IPS DF 6.9 (cell line): ENCODE measurements around the gene CARMIL1.

ENCODE experiments used
- DNase-seq: peaks from one replicate; pipeline ENCODE4 v3.0.0-alpha.2; 2013; ENCODE audit warnings: low read depth, low spot score
- H3K27ac ChIP-seq: one replicate; pipeline ENCODE4 v1.5.1; 2013; ENCODE audit warnings: low read length, control low read depth
- H3K27me3 ChIP-seq: 2 replicates; pipeline ENCODE4 v1.6.1; 2013; ENCODE audit warnings: mild to moderate bottlenecking, low read length; ENCODE audit not compliant: control insufficient read depth, insufficient read depth
- H3K36me3 ChIP-seq: 2 replicates; pipeline ENCODE4 v1.6.1; 2013; ENCODE audit warnings: low read length; ENCODE audit not compliant: control insufficient read depth, insufficient read depth
- H3K4me1 ChIP-seq: 2 replicates; pipeline ENCODE4 v1.6.1; 2013; ENCODE audit warnings: low read length; ENCODE audit not compliant: control insufficient read depth, insufficient read depth
- H3K4me3 ChIP-seq: 2 replicates; pipeline ENCODE4 v1.5.1; 2013; ENCODE audit warnings: mild to moderate bottlenecking, low read length
- H3K9me3 ChIP-seq: 2 replicates; pipeline ENCODE4 v1.6.1; 2013; ENCODE audit warnings: low read length, inconsistent platforms; ENCODE audit not compliant: control insufficient read depth, insufficient read depth
- WGBS: extraction: QIAGEN DNeasy Blood & Tissue Kit; methylation state at CpG from one replicate; pipeline ENCODE4 v1.1.7; 2013; ENCODE audit warnings: mixed read lengths, missing lambda C conversion rate; ENCODE audit not compliant: insufficient read length, insufficient coverage; 5-methylcytosine and 5-hydroxymethylcytosine counted together

The CARMIL1 gene

DNA sequence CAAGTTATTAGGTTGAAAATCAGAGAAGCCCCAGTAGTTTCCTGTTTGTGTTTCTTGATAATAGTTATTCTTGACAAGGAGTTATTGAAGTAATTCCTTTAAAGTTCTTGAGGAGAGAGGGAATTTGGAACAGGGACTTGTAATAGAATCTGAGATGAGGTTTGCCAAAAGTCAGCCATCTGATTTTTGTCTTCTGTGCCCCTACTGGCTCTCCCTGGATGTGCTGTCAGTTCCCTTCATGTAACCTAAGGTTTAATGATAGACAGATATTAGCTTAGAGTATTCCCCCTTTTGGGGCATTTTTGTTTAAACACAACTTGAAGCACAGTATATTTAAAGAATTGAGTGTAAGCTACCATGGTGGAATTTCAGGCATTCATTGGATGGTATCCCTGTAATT lies 71.4 kb downstream of the CARMIL1 start:
- Histone ChIP-seq H3K4me3 (no peak overlapping the region), H3K9me3 (no peaks in the 10 kb centered on the region), H3K27ac (no peak overlapping the region), H3K4me1 (0 out of 2 replicates have a peak, but pooled peaks cover 1% of the 10 kb centered on the region), H3K27me3 (no peaks in the 10 kb centered on the region), H3K36me3 (no peaks in the 10 kb centered on the region)
- no peak for DNase-seq

DNA sequence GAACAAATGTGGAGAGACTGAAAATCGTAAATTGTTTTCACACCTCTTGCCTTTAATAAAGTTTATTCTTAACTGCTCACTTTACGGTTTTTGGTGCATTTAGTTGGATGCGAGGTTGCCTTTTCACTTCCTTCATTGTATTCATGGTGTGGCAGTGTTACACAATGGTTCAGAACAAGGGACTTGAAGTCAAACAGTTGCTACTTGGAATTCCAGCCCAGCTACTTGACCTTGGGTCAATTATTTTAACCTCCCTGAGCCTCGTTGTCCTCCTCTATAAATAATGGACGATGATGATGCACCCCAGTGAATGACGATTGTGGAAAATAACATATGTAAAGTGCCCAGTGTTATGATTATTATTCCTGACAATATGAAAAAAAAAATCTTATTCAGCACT lies 72.3 kb downstream of the CARMIL1 start:
- no peaks in the 10 kb centered on the region for H3K36me3 ChIP-seq
- WGBS: no CpG with 5 or more reads among the region's 6 CpGs
- H3K4me3 ChIP-seq: no peak overlapping the region
- no peak overlapping the region for H3K27ac ChIP-seq
- DNase-seq: no peak
- 0 out of 2 replicates have a peak, but pooled peaks cover 1% of the 10 kb centered on the region for H3K4me1 ChIP-seq
- no peaks in the 10 kb centered on the region for H3K9me3 ChIP-seq
- no peaks in the 10 kb centered on the region for H3K27me3 ChIP-seq

DNA sequence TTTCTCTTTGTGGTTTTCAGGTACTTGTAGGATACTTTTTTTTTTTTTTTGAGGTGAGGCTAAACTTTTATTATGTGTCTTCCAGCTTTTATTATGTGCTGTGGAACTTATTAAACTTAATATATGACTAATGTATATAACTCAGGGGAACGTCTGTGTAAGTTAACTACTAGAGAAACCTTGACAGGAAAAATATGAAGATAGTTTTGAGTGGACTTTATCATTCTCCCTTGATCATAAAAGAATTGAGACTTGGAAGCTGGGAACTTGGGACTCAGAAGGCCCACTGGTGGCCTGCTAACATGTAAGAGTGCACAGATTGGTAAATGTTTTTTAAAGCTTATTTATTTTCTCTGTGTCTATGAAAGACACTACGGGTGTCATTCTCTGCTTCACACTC lies 73.1 kb downstream of the CARMIL1 start:
- Histone ChIP-seq H3K9me3 (no peaks in the 10 kb centered on the region), H3K36me3 (no peaks in the 10 kb centered on the region), H3K4me1 (0 out of 2 replicates have a peak, but pooled peaks cover 1% of the 10 kb centered on the region), H3K4me3 (no peak overlapping the region), H3K27me3 (no peaks in the 10 kb centered on the region), H3K27ac (no peak overlapping the region)
- no CpG with 5 or more reads among the region's 2 CpGs for WGBS
- DNase-seq: no peak

DNA sequence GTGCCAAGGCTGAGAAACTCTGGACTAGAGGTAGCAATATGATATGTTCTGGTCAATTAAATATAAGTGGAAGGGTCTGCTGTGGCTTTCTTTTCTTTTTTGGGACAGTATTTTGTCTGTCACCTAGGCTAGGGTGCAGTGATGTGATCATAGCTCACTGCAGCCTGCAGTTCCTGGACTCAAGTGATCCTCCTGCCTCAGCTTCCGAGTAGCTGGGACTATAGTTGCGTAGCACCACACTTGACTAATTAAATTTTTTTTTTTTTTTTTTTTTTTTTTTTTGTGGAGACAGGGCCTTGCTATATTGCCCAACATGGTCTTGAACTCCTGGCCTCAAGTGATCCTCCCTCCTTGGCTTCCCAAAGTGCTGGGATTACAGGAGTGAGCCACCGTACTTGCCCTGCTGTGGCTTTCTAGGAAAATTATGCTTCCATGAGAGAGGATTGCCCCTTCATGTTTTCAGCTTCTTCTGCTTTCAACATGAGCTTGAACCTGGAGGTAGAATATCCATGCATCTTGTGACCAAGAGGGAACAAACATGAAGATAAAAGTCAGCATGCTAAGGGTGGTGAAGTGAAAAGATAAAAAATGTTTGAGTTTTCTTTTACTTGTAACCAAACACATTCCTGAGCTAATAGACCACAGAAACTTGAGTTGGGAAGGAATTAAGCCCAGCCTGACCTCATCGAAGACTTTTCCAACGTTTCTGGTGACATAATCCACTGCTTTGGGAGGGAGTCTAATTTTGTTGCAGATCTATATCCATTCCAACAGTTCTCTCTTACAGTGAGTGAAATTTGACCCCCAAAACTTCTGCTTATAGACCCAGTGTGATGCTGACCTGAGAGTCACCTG lies 75.1 kb downstream of the CARMIL1 start:
- Histone ChIP-seq H3K4me1 (0 out of 2 replicates have a peak, but pooled peaks cover 1% of the 10 kb centered on the region), H3K36me3 (no peaks in the 10 kb centered on the region), H3K27ac (no peak overlapping the region), H3K27me3 (no peaks in the 10 kb centered on the region), H3K4me3 (no peak overlapping the region), H3K9me3 (no peaks in the 10 kb centered on the region)
- WGBS: no CpG with 5 or more reads among the region's 5 CpGs
- DNase-seq: no peak

DNA sequence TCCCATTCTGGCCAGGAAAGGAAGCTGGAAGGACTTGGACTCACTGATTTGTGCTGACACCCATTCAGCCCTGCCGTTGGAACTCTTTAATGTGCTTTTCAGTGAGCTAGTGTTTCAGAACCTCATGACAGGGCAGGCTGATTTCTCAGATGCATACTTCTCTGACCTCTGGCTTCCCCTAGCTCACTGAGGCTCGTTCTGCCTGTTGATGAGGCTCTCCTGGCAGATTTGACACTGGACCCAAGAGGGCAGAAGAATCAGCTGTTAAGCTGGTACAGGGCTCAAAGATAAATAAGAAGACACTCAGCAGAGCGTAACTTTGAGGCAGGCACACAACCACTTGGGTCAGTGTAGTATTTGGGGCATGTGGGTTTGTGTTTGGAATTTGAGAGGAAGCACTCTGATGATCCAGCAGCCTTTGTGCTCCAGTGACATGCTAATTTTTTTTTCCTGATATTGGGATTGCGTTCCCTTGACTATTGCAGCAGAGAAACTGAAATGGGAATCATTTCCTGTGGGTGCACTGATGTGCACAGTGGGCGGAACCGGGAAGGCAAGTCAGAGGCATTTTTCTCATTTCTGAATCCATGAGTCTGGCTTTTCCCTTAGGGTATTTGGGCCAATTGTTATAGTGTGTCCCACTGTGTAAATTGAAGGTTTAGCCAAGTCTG lies 80.2 kb downstream of the CARMIL1 start:
- Histone ChIP-seq H3K4me1 (peaks cover 3% of the 10 kb centered on the region; the same call in 1 of the 2 replicates), H3K4me3 (no peak overlapping the region), H3K27me3 (no peaks in the 10 kb centered on the region), H3K9me3 (no peaks in the 10 kb centered on the region), H3K27ac (no peak overlapping the region), H3K36me3 (no peaks in the 10 kb centered on the region)
- WGBS: no CpG with 5 or more reads among the region's 6 CpGs
- DNase-seq: no peak

DNA sequence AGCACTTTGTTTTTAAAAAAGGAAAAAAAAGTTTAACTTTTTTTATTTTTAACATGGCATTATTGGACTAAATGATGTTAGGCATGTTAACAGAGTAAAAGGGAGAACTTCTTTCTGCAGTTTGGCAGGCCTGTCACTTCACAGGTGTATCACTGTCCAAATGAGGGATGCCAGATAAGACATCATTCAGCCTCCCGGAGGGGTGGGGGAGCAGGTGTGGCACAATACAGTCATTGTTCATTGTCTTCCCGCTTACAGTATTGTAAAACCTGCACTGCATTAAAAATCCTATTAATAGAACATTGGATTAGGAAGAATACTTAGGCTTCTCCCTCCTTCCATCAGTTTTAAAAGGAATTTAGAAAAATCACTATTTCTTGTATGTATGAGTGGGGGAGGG lies 80.7 kb downstream of the CARMIL1 start:
- Histone ChIP-seq H3K27ac (no peak overlapping the region), H3K27me3 (no peaks in the 10 kb centered on the region), H3K9me3 (no peaks in the 10 kb centered on the region), H3K4me3 (no peak overlapping the region), H3K4me1 (peaks cover 2% of the 10 kb centered on the region; the same call in 1 of the 2 replicates), H3K36me3 (no peaks in the 10 kb centered on the region)
- DNase-seq: no peak
- WGBS: no CpG with 5 or more reads among the region's 2 CpGs

DNA sequence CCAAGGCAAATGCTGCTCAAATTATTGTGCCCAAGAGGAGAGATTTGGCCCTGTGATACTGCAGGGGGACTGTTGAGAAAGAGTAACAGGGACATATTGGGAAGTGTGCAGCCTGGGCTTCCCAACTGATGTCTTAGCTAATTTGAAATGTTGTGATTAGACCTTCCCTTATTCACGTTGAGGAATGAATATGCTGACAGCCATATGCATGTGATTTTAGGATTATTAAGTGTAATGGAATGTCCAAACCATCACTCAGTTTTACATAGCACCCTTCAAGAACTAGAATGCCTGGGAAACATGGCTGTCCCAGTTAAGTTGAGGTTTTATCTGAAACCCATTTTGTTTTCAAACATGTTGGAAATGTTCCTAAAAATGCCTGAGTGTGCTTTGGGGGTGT lies 81.4 kb downstream of the CARMIL1 start:
- H3K27ac ChIP-seq: no peak overlapping the region
- no peak overlapping the region for H3K4me3 ChIP-seq

DNA sequence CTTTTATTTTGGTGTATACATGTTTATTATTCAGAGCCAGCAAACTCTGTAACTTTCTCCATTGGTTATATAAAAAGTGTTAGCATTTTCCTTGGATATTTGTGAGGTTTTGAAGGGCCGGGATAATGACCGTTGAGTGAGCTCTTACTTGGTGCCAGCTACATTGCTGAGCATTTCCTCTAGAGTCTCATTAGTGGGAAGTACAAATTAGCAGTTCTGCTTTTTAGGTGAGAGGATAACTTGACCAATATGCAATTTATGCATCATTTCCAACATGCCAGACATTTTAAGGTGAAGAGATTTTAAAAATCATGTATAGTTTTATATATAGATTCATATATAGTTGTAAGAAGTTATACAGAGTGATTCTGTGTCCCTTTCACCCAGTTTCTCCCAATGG lies 84.3 kb downstream of the CARMIL1 start:
- WGBS: no CpG with 5 or more reads among the region's 2 CpGs
- DNase-seq: no peak
- no peak overlapping the region for H3K27ac ChIP-seq
- peaks cover 5% of the 10 kb centered on the region for H3K4me1 ChIP-seq
- no peak overlapping the region for H3K4me3 ChIP-seq
- no peaks in the 10 kb centered on the region for H3K36me3 ChIP-seq
- H3K27me3 ChIP-seq: no peaks in the 10 kb centered on the region
- no peaks in the 10 kb centered on the region for H3K9me3 ChIP-seq

More for the DNA sequence above, 81.4 kb downstream of the CARMIL1 start:
- H3K36me3 ChIP-seq: no peaks in the 10 kb centered on the region
- DNase-seq: no peak
- WGBS: no CpG with 5 or more reads among the region's 1 CpG
- peaks cover 2% of the 10 kb centered on the region; the same call in 1 of the 2 replicates for H3K4me1 ChIP-seq
- no peaks in the 10 kb centered on the region for H3K9me3 ChIP-seq
- no peaks in the 10 kb centered on the region for H3K27me3 ChIP-seq

DNA sequence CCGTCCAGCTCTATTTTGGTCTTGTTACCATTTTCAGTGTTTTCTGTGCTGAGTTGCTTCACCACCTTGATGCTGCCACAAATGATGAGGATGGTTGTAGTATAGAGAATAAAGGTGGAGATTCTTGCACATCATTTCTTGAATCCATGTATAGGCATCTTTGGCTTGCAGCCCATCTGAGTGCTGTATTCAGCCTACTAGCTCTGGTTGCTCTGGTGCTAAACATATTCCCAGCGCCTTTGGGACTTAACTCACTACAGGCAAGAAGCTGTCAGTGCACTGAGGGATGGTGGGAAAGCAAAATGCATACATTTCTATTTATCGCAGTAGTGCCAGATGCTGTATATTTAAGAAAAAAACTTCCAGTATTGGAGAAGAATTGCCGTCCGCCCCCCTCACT lies 86.0 kb downstream of the CARMIL1 start:
- no CpG with 5 or more reads among the region's 5 CpGs for WGBS
- no peak overlapping the region for H3K27ac ChIP-seq

DNA sequence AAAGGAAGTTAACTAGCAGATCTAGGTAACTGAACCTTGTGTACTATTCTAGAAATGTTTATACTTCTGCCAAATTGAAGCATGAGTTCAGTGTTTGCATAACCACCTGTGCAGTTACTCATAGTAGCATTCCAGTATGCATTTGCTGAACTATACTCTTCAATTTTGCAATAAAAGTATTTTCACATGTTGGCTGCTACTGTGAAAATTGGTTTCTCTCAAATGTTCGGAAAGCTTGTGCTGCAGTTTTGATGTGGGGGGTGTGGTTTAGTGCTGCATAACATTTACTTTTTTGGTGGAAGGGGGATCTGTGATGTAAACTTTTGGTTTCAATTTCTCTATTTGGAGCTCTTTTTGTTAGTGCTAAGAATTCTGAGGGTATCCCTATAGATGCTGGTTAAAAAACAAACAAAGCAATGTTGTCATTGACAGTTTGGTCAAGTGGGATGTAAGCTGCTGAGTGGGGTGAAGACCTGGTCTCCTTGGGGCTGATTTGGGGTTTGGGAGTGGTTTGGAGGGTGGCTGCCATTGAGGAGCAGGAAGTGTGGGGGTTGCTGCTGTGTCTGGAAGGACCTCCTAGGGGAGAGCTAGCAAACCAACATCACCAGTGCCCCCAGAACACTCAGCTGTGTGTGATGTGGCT lies 87.8 kb downstream of the CARMIL1 start:
- Histone ChIP-seq H3K4me1 (peaks cover 7% of the 10 kb centered on the region), H3K27ac (no peak overlapping the region), H3K36me3 (no peaks in the 10 kb centered on the region), H3K4me3 (no peak overlapping the region), H3K27me3 (no peaks in the 10 kb centered on the region), H3K9me3 (no peaks in the 10 kb centered on the region)
- no peak for DNase-seq
- no CpG with 5 or more reads among the region's 1 CpG for WGBS

More for the DNA sequence above, 86.0 kb downstream of the CARMIL1 start:
- DNase-seq: no peak
- Histone ChIP-seq H3K9me3 (no peaks in the 10 kb centered on the region), H3K36me3 (no peaks in the 10 kb centered on the region), H3K4me3 (no peak overlapping the region), H3K4me1 (peaks cover 7% of the 10 kb centered on the region), H3K27me3 (no peaks in the 10 kb centered on the region)
